ENCODE results near the gene ARHGEF26.

The ARHGEF26 gene

GRCh38 chr3:154156530-154156929, 35.3 kb downstream of the ARHGEF26 start:
- DNase-seq, result no peak

GRCh38 chr3:154161806-154162205, 40.6 kb downstream of the ARHGEF26 start:
- DNase-seq, result no peak

- no peak for DNase-seq
Observed at GRCh38 chr3:154164387-154164786, 43.2 kb downstream of the ARHGEF26 start.

GRCh38 chr3:154168998-154169795, 48.0 kb downstream of the ARHGEF26 start:
- DNase-seq, result no peak

- DNase-seq, result no peak
Observed at GRCh38 chr3:154169796-154170110, 48.6 kb downstream of the ARHGEF26 start.

GRCh38 chr3:154170300-154170699, 49.1 kb downstream of the ARHGEF26 start:
- no peak for DNase-seq

GRCh38 chr3:154175041-154175440, 53.9 kb downstream of the ARHGEF26 start:
- DNase-seq, result no peak

GRCh38 chr3:154176036-154176435, 54.8 kb downstream of the ARHGEF26 start:
- no peak for DNase-seq

GRCh38 chr3:154177406-154177805, 56.2 kb downstream of the ARHGEF26 start:
- DNase-seq, result no peak

GRCh38 chr3:154178172-154178571, 57.0 kb downstream of the ARHGEF26 start:
- DNase-seq, result no peak

- no peak for DNase-seq
Observed at GRCh38 chr3:154180836-154181691, 59.9 kb downstream of the ARHGEF26 start.

- no peak for DNase-seq
Observed at GRCh38 chr3:154182322-154182922, 61.2 kb downstream of the ARHGEF26 start.

- no peak for DNase-seq
Observed at GRCh38 chr3:154182975-154183374, 61.8 kb downstream of the ARHGEF26 start.

GRCh38 chr3:154184582-154184981, 63.4 kb downstream of the ARHGEF26 start:
- no peak for DNase-seq

- no peak for DNase-seq
Observed at GRCh38 chr3:154188437-154188836, 67.2 kb downstream of the ARHGEF26 start.

- DNase-seq, result no peak
Observed at GRCh38 chr3:154188846-154189245, 67.7 kb downstream of the ARHGEF26 start.

- DNase-seq, result no peak
Observed at GRCh38 chr3:154191520-154191919, 70.3 kb downstream of the ARHGEF26 start.

GRCh38 chr3:154192225-154192624, 71.0 kb downstream of the ARHGEF26 start:
- DNase-seq, result no peak

- DNase-seq, result no peak
Observed at GRCh38 chr3:154193000-154193615, 71.9 kb downstream of the ARHGEF26 start.

GRCh38 chr3:154194877-154195276, 73.7 kb downstream of the ARHGEF26 start:
- no peak for DNase-seq

GRCh38 chr3:154195620-154196356, 74.6 kb downstream of the ARHGEF26 start:
- no peak for DNase-seq

- DNase-seq, result no peak
Observed at GRCh38 chr3:154197751-154198150, 76.6 kb downstream of the ARHGEF26 start.

GRCh38 chr3:154209499-154209898, 88.3 kb downstream of the ARHGEF26 start:
- no peak for DNase-seq

Data from 8988T (cell line).